NCI-H446 treated with DMSO at 0.1 percent for 48 hours (cell line): ENCODE data around the gene TGFB1.
"Not testable (repeated sequence)": the region's sequence is repeated elsewhere in the genome, so short reads cannot be mapped to it uniquely, and the experiment has no call there.

ENCODE experiments used
- DNase-seq: peaks from one replicate; lab custom pipeline; 2025; lab: John Stamatoyannopoulos, UW

Gene TGFB1

DNA sequence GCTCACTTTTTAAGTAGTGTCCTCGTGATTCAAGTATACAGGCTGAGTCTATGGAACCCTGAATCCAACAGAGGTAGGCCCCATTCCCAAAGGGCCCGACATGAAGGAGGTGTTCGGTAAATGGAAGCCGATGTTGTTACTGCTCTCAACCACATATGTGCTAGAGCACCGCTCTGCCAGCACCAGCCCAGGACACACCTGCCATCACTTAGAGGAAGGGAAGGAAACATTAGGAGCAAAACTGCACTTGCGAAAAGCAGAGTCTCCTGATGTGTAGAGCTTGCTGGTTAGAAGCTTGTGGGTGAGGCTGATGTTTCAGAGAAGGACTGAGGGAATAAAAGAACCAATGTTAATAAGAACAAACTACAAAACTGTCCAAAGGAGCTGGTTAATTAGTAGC is 53.2 kb downstream of the TGFB1 start:
- no peak for DNase-seq

GRCh38 chr19:41299755-41300089 is 54.0 kb downstream of the TGFB1 start:
- DNase-seq: no peak

DNA sequence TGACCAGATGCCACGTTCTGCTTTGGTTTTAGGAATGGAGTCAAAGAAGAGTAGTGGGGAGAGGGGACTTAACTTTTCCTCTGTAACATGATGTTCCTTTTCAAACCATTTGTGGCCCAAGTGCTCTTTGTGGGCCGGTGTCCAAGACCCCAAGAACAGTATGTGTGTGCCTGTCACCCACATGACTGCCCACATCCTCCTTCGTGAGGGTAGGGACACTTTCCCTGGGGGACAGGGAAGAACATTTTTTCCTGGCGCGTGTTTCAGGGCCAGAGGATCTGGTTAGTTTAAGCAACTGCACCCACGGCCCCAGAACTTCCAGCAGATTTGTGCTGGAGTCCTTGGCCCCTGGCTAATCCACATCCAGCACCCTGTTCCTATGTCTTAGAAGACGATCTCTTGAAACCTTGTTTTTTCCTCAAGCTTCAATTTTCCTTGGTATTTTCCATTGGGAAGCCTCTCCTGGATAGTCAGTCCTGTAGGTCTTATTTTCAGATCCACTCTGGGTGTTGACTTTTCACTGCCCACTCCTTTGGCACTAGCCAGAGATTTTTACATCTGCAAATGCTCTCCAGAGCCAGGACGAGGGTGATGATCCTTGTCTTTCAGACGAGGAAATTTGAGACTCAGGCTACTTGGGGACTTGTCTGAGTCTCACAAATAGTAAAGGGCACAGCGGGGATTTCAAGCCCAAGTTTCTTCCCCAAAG is 54.5 kb downstream of the TGFB1 start:
- no peak for DNase-seq

GRCh38 chr19:41298348-41298964 is 55.3 kb downstream of the TGFB1 start:
- DNase-seq: no peak

- DNase-seq: no peak
These were observed 55.9 kb downstream of the TGFB1 start for GRCh38 chr19:41297628-41298347.

GRCh38 chr19:41296433-41296871 is 57.3 kb downstream of the TGFB1 start:
- DNase-seq: no peak

- no peak for DNase-seq
These were observed 58.2 kb downstream of the TGFB1 start for GRCh38 chr19:41295499-41295898.

GRCh38 chr19:41294393-41294792 is 59.3 kb downstream of the TGFB1 start:
- no peak for DNase-seq

- DNase-seq: not testable (repeated sequence)
These were observed 63.9 kb downstream of the TGFB1 start for GRCh38 chr19:41289814-41290213.

GRCh38 chr19:41288673-41289530 is 64.8 kb downstream of the TGFB1 start:
- DNase-seq: no peak
